WTC11 (cell line): ENCODE data around the gene POLR2E.

Source experiments
- CTCF ChIP-seq: fragments of 200-600 bp; IDR thresholded peaks from 2 replicates; pipeline ENCODE4 v1.8.0; 2022; ENCODE audit warnings: antibody characterized with exemption
- ELF4 ChIP-seq: sonication (generic); formaldehyde crosslinking; IDR thresholded peaks from 2 replicates; pipeline ENCODE4 v1.8.1; 2022; ENCODE audit warnings: low read depth, mild to moderate bottlenecking, moderate library complexity, missing genetic modification reagents
- GABPB1 ChIP-seq: sonication (generic); formaldehyde crosslinking; IDR thresholded peaks from 2 replicates; pipeline ENCODE4 v1.8.1; 2023; ENCODE audit warnings: mild to moderate bottlenecking, missing genetic modification reagents
- JAZF1 ChIP-seq: fragments of 250-450 bp; sonication (Bioruptor Pico); IDR thresholded peaks from 2 replicates; pipeline ENCODE4 v1.9.0; 2021; ENCODE audit warnings: moderate library complexity, mild to moderate bottlenecking, inconsistent platforms
- MXD4 ChIP-seq: fragments of 250-450 bp; sonication (Bioruptor Pico); IDR thresholded peaks from 2 replicates; pipeline ENCODE4 v1.8.0; 2021; ENCODE audit warnings: mild to moderate bottlenecking, moderate library complexity, borderline replicate concordance
- SP1 ChIP-seq: sonication (generic); formaldehyde crosslinking; conservative IDR thresholded peaks from 2 replicates; pipeline ENCODE4 v1.8.1; 2022; ENCODE audit warnings: missing genetic modification reagents
- ZBTB43 ChIP-seq: sonication (generic); formaldehyde crosslinking; IDR thresholded peaks from 2 replicates; pipeline ENCODE4 v1.8.1; 2023; ENCODE audit warnings: mild to moderate bottlenecking, missing genetic modification reagents
- ZNF416 ChIP-seq: fragments of 250-450 bp; sonication (Bioruptor Pico); IDR thresholded peaks from 2 replicates; pipeline ENCODE4 v1.9.0; 2021; ENCODE audit warnings: mild to moderate bottlenecking, inconsistent platforms
- TF ChIP-seq, protein P1 (sequence below): sonication (generic); formaldehyde crosslinking; IDR thresholded peaks from 2 replicates; pipeline ENCODE4 v1.8.0; 2022; ENCODE audit warnings: mild to moderate bottlenecking, missing genetic modification reagents

DNA sequence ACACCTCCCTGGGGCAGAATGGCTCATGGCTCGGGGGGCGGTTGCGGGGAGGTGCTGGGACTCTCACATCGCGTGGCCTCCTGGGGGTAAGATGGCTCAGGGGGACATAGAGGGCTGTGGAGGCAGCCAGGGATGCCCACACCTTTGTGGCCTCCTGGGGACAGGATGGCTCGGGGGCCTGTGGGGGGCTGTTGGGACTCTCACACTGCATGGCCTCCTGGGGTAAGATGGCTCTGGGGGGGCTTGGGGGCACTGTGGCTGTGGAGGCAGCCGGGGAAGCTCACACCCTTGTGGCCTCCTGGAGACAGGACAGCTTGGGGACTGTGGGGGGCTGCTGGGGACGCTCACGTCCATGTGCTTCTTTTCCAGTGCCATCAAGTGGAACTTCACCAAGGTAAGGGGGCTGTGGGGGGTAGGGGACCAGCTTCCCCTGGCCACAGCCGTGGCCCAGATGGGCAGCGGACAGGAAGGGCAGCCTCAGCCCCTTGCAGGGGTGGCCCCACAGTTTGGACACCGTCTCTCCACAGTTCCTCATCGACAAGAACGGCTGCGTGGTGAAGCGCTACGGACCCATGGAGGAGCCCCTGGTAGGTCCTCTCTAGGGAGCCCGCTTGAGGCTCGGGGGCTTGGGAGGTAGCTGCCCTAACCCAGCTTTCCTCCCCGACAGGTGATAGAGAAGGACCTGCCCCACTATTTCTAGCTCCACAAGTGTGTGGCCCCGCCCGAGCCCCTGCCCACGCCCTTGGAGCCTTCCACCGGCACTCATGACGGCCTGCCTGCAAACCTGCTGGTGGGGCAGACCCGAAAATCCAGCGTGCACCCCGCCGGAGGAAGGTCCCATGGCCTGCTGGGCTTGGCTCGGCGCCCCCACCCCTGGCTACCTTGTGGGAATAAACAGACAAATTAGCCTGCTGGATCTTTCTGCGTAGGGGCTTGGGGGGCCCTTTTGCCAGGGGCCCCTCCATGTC, 11.0 kb upstream of the POLR2E start:
- TF ChIP-seq CTCF (no peak), MXD4 (no peak), ELF4 (no peak), GABPB1 (no peak), JAZF1 (no peak), ZBTB43 (CRISPR knock-in tag) (no peak), SP1 (no peak), ZNF416 (CRISPR knock-in tag) (no peak)
- TF ChIP-seq, protein P1, sequence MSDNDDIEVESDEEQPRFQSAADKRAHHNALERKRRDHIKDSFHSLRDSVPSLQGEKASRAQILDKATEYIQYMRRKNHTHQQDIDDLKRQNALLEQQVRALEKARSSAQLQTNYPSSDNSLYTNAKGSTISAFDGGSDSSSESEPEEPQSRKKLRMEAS (CRISPR knock-in tag): no peak
